ENCODE measurements around the gene MEIOC.
"Not testable (repeated sequence)": the region's sequence is repeated elsewhere in the genome, so short reads cannot be mapped to it uniquely, and the experiment has no call there.

MEIOC gene

GRCh38 chr17:44677136-44677535 is 20.9 kb downstream of the MEIOC start:
- WGBS, 2 experiments (ENCODE audit: insufficient coverage in 2 of 2) = no CpG with 5 or more reads among the region's 2 CpGs
- Histone ChIP-seq H3K9me3 (ENCODE audit: control insufficient read depth, low read length) (no peaks in the 10 kb centered on the region), H3K4me3 (ENCODE audit: extremely low read depth, insufficient read depth, low read length, poor library complexity, severe bottlenecking) (no peak overlapping the region), H3K27ac (ENCODE audit: low read depth, low read length, severe bottlenecking) (no peak overlapping the region), H3K4me1 (ENCODE audit: control insufficient read depth, insufficient read depth, low read length, poor library complexity, severe bottlenecking) (no peaks in the 10 kb centered on the region), H3K36me3 (ENCODE audit: control insufficient read depth, insufficient read depth, low read length) (peaks cover 30% of the 10 kb centered on the region)

DNA sequence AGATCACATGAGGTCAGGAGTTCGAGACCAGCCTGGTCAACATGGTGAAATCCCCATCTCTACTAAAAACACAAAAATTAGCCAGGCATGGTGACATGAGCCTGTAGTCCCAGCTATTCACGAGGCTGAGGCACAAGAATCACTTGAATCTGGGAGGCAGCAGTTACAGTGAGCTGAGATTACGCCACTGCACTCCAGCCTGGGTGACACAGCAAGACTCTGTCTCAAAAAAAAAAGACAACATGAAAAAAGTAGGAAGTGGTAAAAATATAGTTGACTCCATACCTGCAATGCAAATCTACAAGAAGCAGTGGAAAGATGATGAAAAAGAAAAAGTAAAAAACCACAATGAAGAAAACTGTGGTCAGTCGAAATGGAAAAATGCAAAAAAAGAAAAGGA is 27.0 kb downstream of the MEIOC start:
- not testable (repeated sequence) for H3K9me3 ChIP-seq (ENCODE audit: control insufficient read depth, low read length); H3K4me1 ChIP-seq (ENCODE audit: control insufficient read depth, insufficient read depth, low read length, poor library complexity, severe bottlenecking); H3K27ac ChIP-seq (ENCODE audit: low read depth, low read length, severe bottlenecking); H3K4me3 ChIP-seq (ENCODE audit: extremely low read depth, insufficient read depth, low read length, poor library complexity, severe bottlenecking)
- H3K36me3 ChIP-seq (ENCODE audit: control insufficient read depth, insufficient read depth, low read length) = peaks cover 47% of the 10 kb centered on the region
- WGBS, 2 experiments (ENCODE audit: insufficient coverage in 2 of 2) = 86 to 87% methylated on average over 3 of the region's 4 CpGs

GRCh38 chr17:44687756-44688155 is 31.5 kb downstream of the MEIOC start:
- H3K4me3 ChIP-seq (ENCODE audit: extremely low read depth, insufficient read depth, low read length, poor library complexity, severe bottlenecking) = no peak overlapping the region
- H3K9me3 ChIP-seq (ENCODE audit: control insufficient read depth, low read length) = no peaks in the 10 kb centered on the region
- no CpG with 5 or more reads among the region's 1 CpG for WGBS, 2 experiments (ENCODE audit: insufficient coverage in 2 of 2)
- peaks cover 21% of the 10 kb centered on the region for H3K36me3 ChIP-seq (ENCODE audit: control insufficient read depth, insufficient read depth, low read length)
- H3K27ac ChIP-seq (ENCODE audit: low read depth, low read length, severe bottlenecking) = no peak overlapping the region
- peaks cover 3% of the 10 kb centered on the region for H3K4me1 ChIP-seq (ENCODE audit: control insufficient read depth, insufficient read depth, low read length, poor library complexity, severe bottlenecking)

DNA sequence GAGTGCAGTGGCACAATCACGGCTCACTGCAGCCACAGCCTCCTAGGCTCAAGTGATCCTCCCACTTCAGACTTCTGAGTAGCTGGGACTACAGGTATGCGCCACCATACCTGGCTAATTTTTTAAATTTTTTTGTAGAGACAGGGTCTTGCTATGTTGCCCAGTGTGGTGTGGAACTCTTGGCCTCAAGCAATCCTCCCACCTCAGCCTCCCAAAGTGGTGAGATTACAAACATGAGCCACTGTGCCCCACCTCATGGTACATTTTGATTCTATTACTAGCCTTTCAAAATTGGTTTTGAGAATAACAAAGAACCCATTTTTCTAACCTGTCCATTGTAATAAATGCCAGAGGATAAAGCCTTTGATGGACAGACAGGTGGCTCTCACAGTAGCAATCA is 31.9 kb downstream of the MEIOC start:
- Histone ChIP-seq H3K4me1 (ENCODE audit: control insufficient read depth, insufficient read depth, low read length, poor library complexity, severe bottlenecking) (peaks cover 3% of the 10 kb centered on the region), H3K36me3 (ENCODE audit: control insufficient read depth, insufficient read depth, low read length) (peaks cover 17% of the 10 kb centered on the region), H3K9me3 (ENCODE audit: control insufficient read depth, low read length) (no peaks in the 10 kb centered on the region), H3K27ac (ENCODE audit: low read depth, low read length, severe bottlenecking) (no peak overlapping the region), H3K4me3 (ENCODE audit: extremely low read depth, insufficient read depth, low read length, poor library complexity, severe bottlenecking) (peak overlapping the region; percentile 95)
- 83 to 100% methylated on average over 1 of the region's 2 CpGs for WGBS, 2 experiments (ENCODE audit: insufficient coverage in 2 of 2)

DNA sequence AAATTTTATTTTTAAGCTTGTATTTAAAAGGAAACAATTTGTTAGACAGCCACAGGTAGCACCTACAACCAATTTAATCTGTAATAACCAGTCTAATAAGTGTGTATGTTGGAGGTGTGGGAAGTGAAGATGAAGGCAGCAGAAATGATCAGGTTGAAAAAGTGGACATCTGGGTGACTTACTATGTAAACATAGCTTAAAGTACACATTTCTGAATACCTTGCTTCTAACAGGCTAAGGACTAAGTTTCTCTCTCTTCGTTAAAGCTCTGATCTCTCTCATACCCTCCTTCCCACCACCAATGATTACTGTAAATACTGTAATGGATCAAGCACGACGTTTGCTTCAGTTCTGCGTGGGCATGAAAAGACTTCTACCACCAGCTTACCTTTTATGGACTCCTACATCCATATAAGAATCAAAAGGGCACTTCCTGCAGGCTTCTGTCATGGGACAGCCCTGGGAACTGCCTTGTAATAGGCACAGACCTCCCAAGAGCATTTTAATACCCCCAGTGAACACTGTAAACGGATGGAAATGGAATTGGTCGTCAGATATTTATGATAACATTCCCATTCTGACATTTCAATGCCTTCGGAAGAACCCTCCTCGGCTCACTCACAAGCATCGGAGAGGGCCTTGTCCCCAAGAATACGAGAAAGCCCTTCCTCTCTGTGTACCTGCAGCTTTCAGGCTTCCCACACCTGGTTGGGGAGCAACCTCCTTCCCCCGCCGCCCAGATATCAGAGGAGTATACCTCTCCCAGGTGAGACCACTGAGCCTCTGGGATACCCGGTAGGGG is 32.6 kb downstream of the MEIOC start:
- peaks cover 10% of the 10 kb centered on the region for H3K36me3 ChIP-seq (ENCODE audit: control insufficient read depth, insufficient read depth, low read length)
- peaks cover 3% of the 10 kb centered on the region for H3K4me1 ChIP-seq (ENCODE audit: control insufficient read depth, insufficient read depth, low read length, poor library complexity, severe bottlenecking)
- peak overlapping the region; percentile 95 for H3K4me3 ChIP-seq (ENCODE audit: extremely low read depth, insufficient read depth, low read length, poor library complexity, severe bottlenecking)
- H3K27ac ChIP-seq (ENCODE audit: low read depth, low read length, severe bottlenecking) = peak overlapping the region; percentile 69
- WGBS, 2 experiments (ENCODE audit: insufficient coverage in 2 of 2) = 8 to 12% methylated on average over 7 to 9 of the region's 13 CpGs
- no peaks in the 10 kb centered on the region for H3K9me3 ChIP-seq (ENCODE audit: control insufficient read depth, low read length)

- H3K36me3 ChIP-seq (ENCODE audit: control insufficient read depth, insufficient read depth, low read length) = peaks cover 5% of the 10 kb centered on the region
- H3K4me3 ChIP-seq (ENCODE audit: extremely low read depth, insufficient read depth, low read length, poor library complexity, severe bottlenecking) = peak within 1 kb of the TSS; percentile 95
- H3K9me3 ChIP-seq (ENCODE audit: control insufficient read depth, low read length) = no peaks in the 10 kb centered on the region
- peaks cover 3% of the 10 kb centered on the region for H3K4me1 ChIP-seq (ENCODE audit: control insufficient read depth, insufficient read depth, low read length, poor library complexity, severe bottlenecking)
- WGBS, 2 experiments (ENCODE audit: insufficient coverage in 2 of 2) = 1 to 2% methylated on average over 40 to 50 of the region's 51 CpGs
- peak within 1 kb of the TSS; percentile 73 for H3K27ac ChIP-seq (ENCODE audit: low read depth, low read length, severe bottlenecking)
Measured at GRCh38 chr17:44689477-44690217, 33.4 kb downstream of the MEIOC start, which contains the start of gene CCDC43. CCDC43 (minus strand) TSS chr17:44689776; CDS start chr17:44689753, 23 bp downstream.

- not testable (repeated sequence) for H3K9me3 ChIP-seq (ENCODE audit: control insufficient read depth, low read length); H3K36me3 ChIP-seq (ENCODE audit: control insufficient read depth, insufficient read depth, low read length); H3K4me1 ChIP-seq (ENCODE audit: control insufficient read depth, insufficient read depth, low read length, poor library complexity, severe bottlenecking); H3K4me3 ChIP-seq (ENCODE audit: extremely low read depth, insufficient read depth, low read length, poor library complexity, severe bottlenecking); H3K27ac ChIP-seq (ENCODE audit: low read depth, low read length, severe bottlenecking)
- WGBS, 2 experiments (ENCODE audit: insufficient coverage in 2 of 2) = 82 to 89% methylated on average over 9 to 10 of the region's 21 CpGs
Measured at GRCh38 chr17:44690746-44691306, 34.6 kb downstream of the MEIOC start.

- Histone ChIP-seq H3K9me3 (ENCODE audit: control insufficient read depth, low read length) (no peaks in the 10 kb centered on the region), H3K4me1 (ENCODE audit: control insufficient read depth, insufficient read depth, low read length, poor library complexity, severe bottlenecking) (peaks cover 3% of the 10 kb centered on the region), H3K36me3 (ENCODE audit: control insufficient read depth, insufficient read depth, low read length) (no peaks in the 10 kb centered on the region), H3K4me3 (ENCODE audit: extremely low read depth, insufficient read depth, low read length, poor library complexity, severe bottlenecking) (no peak overlapping the region), H3K27ac (ENCODE audit: low read depth, low read length, severe bottlenecking) (no peak overlapping the region)
- WGBS, 2 experiments (ENCODE audit: insufficient coverage in 2 of 2) = 80 to 91% methylated on average over 8 to 9 of the region's 11 CpGs
Measured at GRCh38 chr17:44693609-44694008, 37.3 kb downstream of the MEIOC start.

- H3K9me3 ChIP-seq (ENCODE audit: control insufficient read depth, low read length); H3K36me3 ChIP-seq (ENCODE audit: control insufficient read depth, insufficient read depth, low read length); H3K27ac ChIP-seq (ENCODE audit: low read depth, low read length, severe bottlenecking); H3K4me1 ChIP-seq (ENCODE audit: control insufficient read depth, insufficient read depth, low read length, poor library complexity, severe bottlenecking); H3K4me3 ChIP-seq (ENCODE audit: extremely low read depth, insufficient read depth, low read length, poor library complexity, severe bottlenecking): not testable (repeated sequence)
- WGBS, 2 experiments (ENCODE audit: insufficient coverage in 2 of 2) = 77 to 85% methylated on average over 2 to 4 of the region's 10 CpGs
Measured at GRCh38 chr17:44700288-44700687, 44.0 kb downstream of the MEIOC start.

DNA sequence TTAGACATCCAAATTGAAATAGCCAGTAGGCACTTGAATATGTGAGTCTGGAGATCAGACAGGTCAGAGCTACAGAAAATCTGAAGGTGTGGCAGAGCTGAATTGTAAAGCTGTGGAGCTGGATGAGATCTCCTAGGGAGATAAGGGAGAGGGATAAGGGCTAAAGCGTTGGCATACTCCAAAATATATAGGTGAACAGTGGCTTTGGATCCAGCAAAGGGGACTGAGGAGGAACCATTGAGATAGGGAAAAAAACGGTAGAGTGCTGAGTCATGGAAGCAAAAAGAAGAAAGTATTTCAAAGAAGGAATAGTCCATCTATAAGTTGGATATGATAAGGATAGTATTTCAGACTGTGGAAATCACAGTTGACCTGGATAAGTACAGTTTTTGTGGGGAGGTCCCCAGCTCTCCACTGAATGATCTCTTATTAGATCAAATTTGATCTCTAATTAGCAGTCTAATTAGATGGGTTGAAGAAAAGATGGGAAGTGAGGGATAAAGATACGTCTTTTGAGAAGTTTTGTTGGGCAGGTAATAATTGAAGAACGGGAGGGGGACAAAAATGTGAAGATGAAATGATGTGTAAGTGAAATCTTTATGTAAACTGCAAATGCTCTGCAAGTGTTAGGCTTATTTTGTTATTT is 51.6 kb downstream of the MEIOC start:
- no peaks in the 10 kb centered on the region for H3K4me1 ChIP-seq (ENCODE audit: control insufficient read depth, insufficient read depth, low read length, poor library complexity, severe bottlenecking)
- H3K36me3 ChIP-seq (ENCODE audit: control insufficient read depth, insufficient read depth, low read length) = peaks cover 7% of the 10 kb centered on the region
- H3K4me3 ChIP-seq (ENCODE audit: extremely low read depth, insufficient read depth, low read length, poor library complexity, severe bottlenecking) = peak overlapping the region; percentile 66
- H3K27ac ChIP-seq (ENCODE audit: low read depth, low read length, severe bottlenecking) = peak overlapping the region; percentile 86
- H3K9me3 ChIP-seq (ENCODE audit: control insufficient read depth, low read length) = no peaks in the 10 kb centered on the region
- WGBS, 2 experiments (ENCODE audit: insufficient coverage in 2 of 2) = 59 to 69% methylated on average over 4 of the region's 4 CpGs
